NCI-H2196 (cell line): ENCODE data around the gene NCKAP5.

Experiments used
- DNase-seq: peaks from one replicate; lab custom pipeline; 2025; ENCODE audit not compliant: unreplicated experiment; lab: John Stamatoyannopoulos, UW

NCKAP5 gene

GRCh38 chr2:133061874-133062593 is 506.2 kb downstream of the NCKAP5 start:
- no peak for DNase-seq

GRCh38 chr2:133054297-133054696 is 514.0 kb downstream of the NCKAP5 start:
- no peak for DNase-seq

GRCh38 chr2:133053541-133053940 is 514.7 kb downstream of the NCKAP5 start:
- no peak for DNase-seq

GRCh38 chr2:133045787-133046186 is 522.5 kb downstream of the NCKAP5 start:
- DNase-seq: no peak

GRCh38 chr2:133044556-133044955 is 523.7 kb downstream of the NCKAP5 start:
- DNase-seq: no peak

GRCh38 chr2:133040170-133040569 is 528.1 kb downstream of the NCKAP5 start:
- DNase-seq: no peak

DNA sequence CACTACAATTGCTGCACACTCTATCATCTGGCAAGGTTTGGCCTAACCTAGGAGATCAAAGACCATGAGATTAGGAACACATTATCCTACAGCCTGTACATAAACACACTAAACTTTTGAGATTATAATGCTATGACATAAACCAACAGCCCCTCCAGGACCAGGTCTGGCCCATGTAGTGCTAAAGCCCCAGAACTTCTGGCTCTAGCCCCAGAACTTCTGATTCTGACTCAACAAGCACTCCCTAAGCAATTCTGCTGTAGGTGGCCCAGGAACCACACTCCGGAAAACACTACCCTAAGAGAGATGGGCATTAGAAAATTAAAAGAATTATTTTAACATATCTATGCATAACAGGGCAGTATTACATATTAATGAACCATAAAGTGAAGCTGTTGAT is 528.7 kb downstream of the NCKAP5 start:
- DNase-seq: no peak

- DNase-seq: no peak
Measured at GRCh38 chr2:133026536-133027177, 541.6 kb downstream of the NCKAP5 start.

DNA sequence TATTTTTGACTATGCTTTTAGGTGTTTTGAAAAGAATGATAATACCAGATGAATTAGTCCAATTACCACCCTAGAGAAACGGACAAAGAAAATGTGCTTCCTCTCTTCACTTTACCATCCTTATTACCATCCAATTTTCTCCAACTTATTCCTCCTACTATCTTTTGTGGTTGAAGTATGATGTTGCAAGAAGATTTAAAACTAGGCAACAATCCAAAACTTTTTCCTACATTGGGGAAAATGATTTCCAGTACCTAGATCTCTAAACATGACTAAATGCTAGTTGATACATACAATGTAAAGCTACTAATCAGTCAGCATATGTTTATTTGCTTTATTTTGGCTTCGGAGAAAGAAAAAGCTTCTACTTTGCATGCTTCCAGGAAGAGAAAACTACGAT is 543.3 kb downstream of the NCKAP5 start:
- DNase-seq: no peak

- DNase-seq: no peak
Measured at GRCh38 chr2:133012847-133013734, 555.2 kb downstream of the NCKAP5 start.

DNA sequence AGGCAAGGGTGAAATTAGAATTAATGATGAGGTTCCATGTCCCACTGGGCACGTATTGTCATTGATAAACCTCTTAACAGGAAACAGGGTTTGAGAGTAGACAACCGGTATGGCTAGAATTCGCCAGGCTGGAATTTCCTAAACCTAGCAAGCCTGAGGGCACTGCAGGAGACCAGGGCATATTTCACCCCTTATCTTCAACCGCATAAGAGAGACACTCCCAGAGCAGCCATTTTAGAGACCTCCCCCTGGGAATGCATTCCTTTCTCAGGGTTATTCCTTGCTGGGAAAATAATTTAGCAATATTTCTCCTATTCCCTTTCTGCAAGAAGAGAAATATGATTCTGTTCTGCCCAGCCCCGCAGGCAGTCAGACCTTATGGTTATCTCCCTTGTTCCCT is 563.6 kb downstream of the NCKAP5 start:
- no peak for DNase-seq

DNA sequence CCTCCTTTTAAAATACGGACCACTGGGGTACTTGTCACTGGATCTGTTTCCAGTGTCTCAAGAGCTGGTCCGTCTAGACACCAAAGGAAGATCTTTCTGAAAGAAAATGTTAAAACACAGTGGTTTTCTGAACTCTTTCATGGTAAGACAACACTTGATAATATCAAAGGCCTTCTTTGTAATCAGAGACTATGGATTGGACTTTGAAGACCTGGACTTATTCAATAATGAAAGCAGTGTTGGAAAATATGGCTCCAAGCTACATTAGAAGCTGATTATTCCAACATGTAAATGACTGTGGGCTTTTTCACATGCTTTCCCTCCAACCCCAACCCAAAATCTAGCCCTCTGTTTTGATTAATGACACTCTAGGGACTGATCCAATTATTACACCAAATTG is 568.8 kb downstream of the NCKAP5 start:
- DNase-seq: no peak

DNA sequence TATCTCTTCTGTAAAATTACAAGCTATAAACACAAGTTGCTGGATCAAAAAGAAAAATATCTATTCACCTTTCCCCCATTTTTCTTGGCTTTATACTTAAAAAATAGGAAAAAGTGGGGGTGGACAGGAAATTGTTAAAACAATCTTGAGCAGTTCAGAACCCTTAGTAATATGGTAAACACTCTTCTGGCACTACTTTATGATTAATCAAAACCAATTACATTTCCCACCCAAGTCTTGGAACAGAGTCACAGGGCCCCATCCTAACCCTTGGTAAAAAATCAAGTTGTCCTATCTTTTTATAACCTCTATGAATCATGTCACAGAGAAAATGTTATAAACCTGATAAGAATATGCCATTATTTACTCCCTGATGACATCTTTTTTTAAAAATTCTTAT is 570.0 kb downstream of the NCKAP5 start:
- DNase-seq: no peak

DNA sequence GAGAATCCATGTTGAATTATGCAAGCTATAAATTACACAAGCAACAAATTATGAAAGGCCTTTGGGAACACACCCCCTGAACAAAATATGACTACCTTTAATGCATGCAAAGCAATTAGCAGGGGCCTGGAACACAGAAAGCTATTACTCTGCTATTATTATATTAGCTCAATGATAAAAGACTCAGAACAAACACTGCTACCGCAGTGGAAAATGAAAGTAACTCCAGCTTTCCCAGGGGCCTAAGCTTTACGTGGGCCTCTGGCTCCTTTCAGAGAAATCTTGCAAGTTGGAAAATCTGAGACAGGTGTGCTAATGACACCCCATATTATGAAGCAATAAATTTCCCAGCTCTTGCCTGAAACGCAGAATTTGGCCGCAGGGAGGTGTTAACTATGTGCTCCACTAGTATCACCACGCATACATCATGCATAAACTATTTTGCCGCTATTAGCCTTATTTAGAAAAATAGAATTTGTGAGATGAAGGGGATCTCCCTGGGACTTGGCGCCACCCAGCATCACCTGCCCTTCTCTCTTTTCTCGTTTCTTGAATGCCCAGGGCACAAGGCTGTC is 576.7 kb downstream of the NCKAP5 start:
- DNase-seq: no peak

GRCh38 chr2:132984731-132985130 is 583.5 kb downstream of the NCKAP5 start:
- no peak for DNase-seq

- DNase-seq: no peak
Measured at GRCh38 chr2:132980304-132980703, 588.0 kb downstream of the NCKAP5 start.

- DNase-seq: no peak
Measured at GRCh38 chr2:132979339-132980093, 588.7 kb downstream of the NCKAP5 start.

- DNase-seq: no peak
Measured at GRCh38 chr2:132978840-132979239, 589.4 kb downstream of the NCKAP5 start.

- no peak for DNase-seq
Measured at GRCh38 chr2:132977812-132978529, 590.3 kb downstream of the NCKAP5 start.
